Mesendoderm (in vitro differentiated cells): ENCODE results near the gene USP48.
"Not testable (repeated sequence)": the region's sequence is repeated elsewhere in the genome, so short reads cannot be mapped to it uniquely, and the experiment has no call there.

Source experiments
- DNase-seq: peaks from one replicate; pipeline ENCODE4 v3.0.0; 2013
- H2AK5ac ChIP-seq: 2 replicates; pipeline ENCODE4 v1.6.1; 2013; ENCODE audit warnings: low read length, inconsistent platforms
- H2BK120ac ChIP-seq: 2 replicates; pipeline ENCODE4 v1.6.1; 2013; ENCODE audit warnings: low read depth, mild to moderate bottlenecking, low read length, moderate library complexity, mixed read lengths
- H2BK15ac ChIP-seq: replicated peaks from 2 replicates; pipeline ENCODE4 v1.6.1; 2013; ENCODE audit warnings: low read depth, mild to moderate bottlenecking, moderate library complexity
- H2BK5ac ChIP-seq: 2 replicates; pipeline ENCODE4 v1.6.1; 2013; ENCODE audit warnings: low read length, inconsistent platforms
- H3K18ac ChIP-seq: 2 replicates; pipeline ENCODE4 v1.6.1; 2013; ENCODE audit warnings: mild to moderate bottlenecking, low read length, mixed read lengths
- H3K23ac ChIP-seq: one replicate; pipeline ENCODE4 v1.6.1; 2013; ENCODE audit warnings: low read length
- H3K27ac ChIP-seq: 2 replicates; pipeline ENCODE4 v1.5.1; 2013; ENCODE audit warnings: low read depth, mild to moderate bottlenecking, inconsistent platforms, low read length, moderate library complexity
- H3K27me3 ChIP-seq: 2 replicates; pipeline ENCODE4 v1.6.1; 2013; ENCODE audit warnings: low read length, control low read depth, mild to moderate bottlenecking, inconsistent platforms; ENCODE audit not compliant: insufficient read depth, poor library complexity
- H3K36me3 ChIP-seq: 2 replicates; pipeline ENCODE4 v1.6.1; 2013; ENCODE audit warnings: low read length, inconsistent platforms; ENCODE audit not compliant: control insufficient read depth, insufficient read depth
- H3K4ac ChIP-seq: one replicate; pipeline ENCODE4 v1.6.1; 2013; ENCODE audit warnings: low read depth, mild to moderate bottlenecking, low read length, moderate library complexity
- H3K4me1 ChIP-seq: 2 replicates; pipeline ENCODE4 v1.6.1; 2013; ENCODE audit warnings: low read depth, low read length, inconsistent platforms; ENCODE audit not compliant: control insufficient read depth
- H3K4me2 ChIP-seq: 2 replicates; pipeline ENCODE4 v1.6.1; 2013; ENCODE audit warnings: low read length
- H3K4me3 ChIP-seq: 2 replicates; pipeline ENCODE4 v1.5.1; 2013; ENCODE audit warnings: mild to moderate bottlenecking, low read length
- H3K56ac ChIP-seq: one replicate; pipeline ENCODE4 v1.6.1; 2013; ENCODE audit warnings: low read length
- H3K79me1 ChIP-seq: 2 replicates; pipeline ENCODE4 v1.6.1; 2013; ENCODE audit warnings: low read length, inconsistent platforms
- H3K79me2 ChIP-seq: 2 replicates; pipeline ENCODE4 v1.6.1; 2013; ENCODE audit warnings: mild to moderate bottlenecking, low read length; ENCODE audit not compliant: control insufficient read depth, insufficient read depth
- H3K9ac ChIP-seq: 2 replicates; pipeline ENCODE4 v1.6.1; 2013; ENCODE audit warnings: low read length, inconsistent platforms
- H4K5ac ChIP-seq: one replicate; pipeline ENCODE4 v1.6.1; 2013; ENCODE audit warnings: low read length
- H4K8ac ChIP-seq: one replicate; pipeline ENCODE4 v1.6.1; 2013; ENCODE audit warnings: low read depth, mild to moderate bottlenecking, control low read depth, low read length, moderate library complexity
- WGBS: extraction: QIAGEN DNeasy Blood & Tissue Kit; methylation state at CpG from one replicate; pipeline ENCODE4 v1.1.7; 2013; ENCODE audit warnings: low lambda C conversion rate, missing lambda C conversion rate; ENCODE audit not compliant: insufficient coverage; ENCODE audit errors: extremely low coverage; 5-methylcytosine and 5-hydroxymethylcytosine counted together

Gene USP48

GRCh38 chr1:21793104-21793503, 10.2 kb upstream of the USP48 start:
- Histone ChIP-seq H3K79me2 (no peaks in the 10 kb centered on the region), H3K27me3 (no peaks in the 10 kb centered on the region), H3K4me3 (no peak overlapping the region), H3K4me1 (no peaks in the 10 kb centered on the region), H3K27ac (no peak overlapping the region), H2AK5ac (no peak overlapping the region), H4K5ac (no peak overlapping the region), H3K4ac (no peak overlapping the region), H3K18ac (no peak overlapping the region), H4K8ac (no peak overlapping the region), H3K79me1 (no peaks in the 10 kb centered on the region), H3K36me3 (no peaks in the 10 kb centered on the region), H2BK120ac (no peak overlapping the region), H3K23ac (no peak overlapping the region), H3K4me2 (no peak overlapping the region), H2BK5ac (no peak overlapping the region), H2BK15ac (no peak overlapping the region), H3K9ac (no peak overlapping the region), H3K56ac (no peak overlapping the region)
- no CpG with 5 or more reads among the region's 2 CpGs for WGBS
- DNase-seq, result no peak

GRCh38 chr1:21786640-21787039, 3.7 kb upstream of the USP48 start:
- Histone ChIP-seq H3K4me2 (no peak overlapping the region), H4K8ac (no peak overlapping the region), H3K4ac (no peak overlapping the region), H3K56ac (no peak overlapping the region), H3K18ac (no peak overlapping the region), H2AK5ac (no peak overlapping the region), H3K4me3 (no peak overlapping the region), H3K27ac (no peak overlapping the region), H4K5ac (no peak overlapping the region), H3K79me2 (peaks cover 10% of the 10 kb centered on the region), H3K4me1 (no peaks in the 10 kb centered on the region), H3K36me3 (no peaks in the 10 kb centered on the region), H2BK15ac (no peak overlapping the region), H3K27me3 (no peaks in the 10 kb centered on the region), H3K79me1 (peaks cover 2% of the 10 kb centered on the region), H3K9ac (no peak overlapping the region), H2BK5ac (no peak overlapping the region), H3K23ac (no peak overlapping the region), H2BK120ac (no peak overlapping the region)
- DNase-seq, result no peak
- no CpG with 5 or more reads among the region's 2 CpGs for WGBS

GRCh38 chr1:21785764-21786163, 2.8 kb upstream of the USP48 start:
- H2BK5ac ChIP-seq, H3K56ac ChIP-seq, DNase-seq, H3K18ac ChIP-seq, H3K27me3 ChIP-seq, H3K36me3 ChIP-seq, H3K4ac ChIP-seq, H3K79me1 ChIP-seq, H2BK15ac ChIP-seq, H2BK120ac ChIP-seq, H3K4me1 ChIP-seq, H3K4me3 ChIP-seq, H3K27ac ChIP-seq, H2AK5ac ChIP-seq, H4K8ac ChIP-seq, H3K23ac ChIP-seq, H3K9ac ChIP-seq, H3K4me2 ChIP-seq, H4K5ac ChIP-seq: not testable (repeated sequence)
- WGBS, result no CpG with 5 or more reads among the region's 9 CpGs
- peaks cover 16% of the 10 kb centered on the region for H3K79me2 ChIP-seq

GRCh38 chr1:21783679-21784603, 992 bp upstream of the USP48 start:
- no peak overlapping the region for H3K23ac ChIP-seq
- H2BK120ac ChIP-seq, result no peak overlapping the region
- H3K27ac ChIP-seq, result peak overlapping the region; percentile 98
- H4K5ac ChIP-seq, result no peak overlapping the region
- H3K4me3 ChIP-seq, result no peak overlapping the region
- H3K18ac ChIP-seq, result no peak overlapping the region
- H3K4me2 ChIP-seq, result no peak overlapping the region
- no peak overlapping the region for H3K9ac ChIP-seq
- H3K36me3 ChIP-seq, result no peaks in the 10 kb centered on the region
- H2AK5ac ChIP-seq, result no peak overlapping the region
- no peaks in the 10 kb centered on the region for H3K4me1 ChIP-seq
- H3K79me1 ChIP-seq, result peaks cover 3% of the 10 kb centered on the region
- H2BK15ac ChIP-seq, result no peak overlapping the region
- no peak overlapping the region for H3K56ac ChIP-seq
- H3K79me2 ChIP-seq, result peaks cover 30% of the 10 kb centered on the region
- no peak overlapping the region for H2BK5ac ChIP-seq
- no peak overlapping the region for H3K4ac ChIP-seq
- no CpG with 5 or more reads among the region's 32 CpGs for WGBS
- DNase-seq, result peak; percentile 99
- H4K8ac ChIP-seq, result no peak overlapping the region
- H3K27me3 ChIP-seq, result no peaks in the 10 kb centered on the region

GRCh38 chr1:21782349-21782867, 541 bp downstream of the USP48 start:
- peak; percentile 83 for DNase-seq
- no peak overlapping the region for H2BK120ac ChIP-seq
- H2BK15ac ChIP-seq, result no peak overlapping the region
- peak overlapping the region; percentile 80 for H3K4me3 ChIP-seq
- H3K23ac ChIP-seq, result no peak overlapping the region
- peak overlapping the region; percentile 75 for H3K4me2 ChIP-seq
- H3K79me1 ChIP-seq, result peaks cover 6% of the 10 kb centered on the region
- peak overlapping the region; percentile 2 for H3K18ac ChIP-seq
- H2BK5ac ChIP-seq, result peak overlapping the region; percentile 51
- H3K79me2 ChIP-seq, result peaks cover 43% of the 10 kb centered on the region
- H4K8ac ChIP-seq, result no peak overlapping the region
- no peaks in the 10 kb centered on the region for H3K4me1 ChIP-seq
- H3K27me3 ChIP-seq, result no peaks in the 10 kb centered on the region
- H2AK5ac ChIP-seq, result no peak overlapping the region
- no peak overlapping the region for H3K4ac ChIP-seq
- H3K27ac ChIP-seq, result peak overlapping the region; percentile 84
- H3K36me3 ChIP-seq, result no peaks in the 10 kb centered on the region
- H3K56ac ChIP-seq, result peak overlapping the region; percentile 96
- peak overlapping the region; percentile 87 for H3K9ac ChIP-seq
- no CpG with 5 or more reads among the region's 37 CpGs for WGBS
- no peak overlapping the region for H4K5ac ChIP-seq
